NCI-H226 (cell line): ENCODE results near the gene MTUS2.
"Not testable (repeated sequence)": the region's sequence is repeated elsewhere in the genome, so short reads cannot be mapped to it uniquely, and the experiment has no call there.

Experiments used
- DNase-seq: peaks from one replicate; pipeline ENCODE4 v3.0.0-alpha.2; 2015

Gene MTUS2

GRCh38 chr13:28964803-28965202, 144.7 kb downstream of the MTUS2 start:
- DNase-seq, result no peak

GRCh38 chr13:28967029-28967915, 147.1 kb downstream of the MTUS2 start:
- DNase-seq, result no peak

- no peak for DNase-seq
Measured at GRCh38 chr13:28976195-28976594, 156.1 kb downstream of the MTUS2 start.

- DNase-seq, result no peak
Measured at GRCh38 chr13:28976636-28977035, 156.5 kb downstream of the MTUS2 start.

GRCh38 chr13:28978574-28978973, 158.4 kb downstream of the MTUS2 start:
- no peak for DNase-seq

GRCh38 chr13:28981530-28981929, 161.4 kb downstream of the MTUS2 start:
- no peak for DNase-seq

GRCh38 chr13:28983641-28984040, 163.5 kb downstream of the MTUS2 start:
- DNase-seq, result no peak

GRCh38 chr13:28984326-28984725, 164.2 kb downstream of the MTUS2 start:
- no peak for DNase-seq

- DNase-seq, result peak; percentile 9
Measured at GRCh38 chr13:28984825-28985224, 164.7 kb downstream of the MTUS2 start.

GRCh38 chr13:28990378-28990777, 170.2 kb downstream of the MTUS2 start:
- DNase-seq, result not testable (repeated sequence)

- no peak for DNase-seq
Measured at GRCh38 chr13:28991764-28992163, 171.6 kb downstream of the MTUS2 start.

GRCh38 chr13:29000826-29001225, 180.7 kb downstream of the MTUS2 start:
- no peak for DNase-seq

- no peak for DNase-seq
Measured at GRCh38 chr13:29005035-29005762, 185.1 kb downstream of the MTUS2 start.

GRCh38 chr13:29005763-29006120, 185.6 kb downstream of the MTUS2 start:
- no peak for DNase-seq

- no peak for DNase-seq
Measured at GRCh38 chr13:29006359-29006850, 186.3 kb downstream of the MTUS2 start.

- no peak for DNase-seq
Measured at GRCh38 chr13:29008296-29008695, 188.2 kb downstream of the MTUS2 start.

- DNase-seq, result no peak
Measured at GRCh38 chr13:29020314-29020713, 200.2 kb downstream of the MTUS2 start.

- no peak for DNase-seq
Measured at GRCh38 chr13:29021311-29021710, 201.2 kb downstream of the MTUS2 start.

GRCh38 chr13:29021717-29022116, 201.6 kb downstream of the MTUS2 start:
- no peak for DNase-seq

- DNase-seq, result no peak
Measured at GRCh38 chr13:29022410-29022809, 202.3 kb downstream of the MTUS2 start.

GRCh38 chr13:29022968-29023367, 202.8 kb downstream of the MTUS2 start:
- no peak for DNase-seq

GRCh38 chr13:29024783-29025182, 204.6 kb downstream of the MTUS2 start:
- no peak for DNase-seq

- DNase-seq, result no peak
Measured at GRCh38 chr13:29028868-29029267, 208.7 kb downstream of the MTUS2 start.

- no peak for DNase-seq
Measured at GRCh38 chr13:29038700-29039099, 218.6 kb downstream of the MTUS2 start.
